Endodermal cell (in vitro differentiated cells): ENCODE data around the gene BBS9. TPM values are rescaled to one million over a fixed set of nuclear protein-coding genes. Genes with fewer than 3 reads are reported as not detected.

Source experiments
- DNase-seq: peaks from one replicate; pipeline ENCODE4 v3.0.0-alpha.2; 2017
- H3K27ac ChIP-seq: 2 replicates; pipeline ENCODE4 v1.5.1; 2013; ENCODE audit warnings: mild to moderate bottlenecking, low read depth, low read length, moderate library complexity
- H3K27me3 ChIP-seq: 2 replicates; pipeline ENCODE4 v1.6.1; 2013; ENCODE audit warnings: mild to moderate bottlenecking, low read length, moderate library complexity; ENCODE audit not compliant: insufficient read depth, control insufficient read depth, poor library complexity, severe bottlenecking
- H3K36me3 ChIP-seq: 2 replicates; pipeline ENCODE4 v1.7.0; 2013; ENCODE audit warnings: mild to moderate bottlenecking, low read length, moderate library complexity; ENCODE audit not compliant: control insufficient read depth, insufficient read depth
- H3K4me1 ChIP-seq: one replicate; pipeline ENCODE4 v1.7.0; 2013; ENCODE audit warnings: low read length; ENCODE audit not compliant: control insufficient read depth, insufficient read depth
- H3K4me3 ChIP-seq: 2 replicates; pipeline ENCODE4 v1.5.1; 2013; ENCODE audit warnings: mild to moderate bottlenecking, low read length, moderate library complexity
- H3K9ac ChIP-seq: 2 replicates; pipeline ENCODE4 v1.6.1; 2013; ENCODE audit warnings: mild to moderate bottlenecking, low read length, moderate library complexity; ENCODE audit not compliant: poor library complexity, severe bottlenecking; ENCODE audit errors: extremely low read depth
- H3K9me3 ChIP-seq: 2 replicates; pipeline ENCODE4 v1.6.1; 2013; ENCODE audit warnings: mild to moderate bottlenecking, low read length, moderate library complexity; ENCODE audit not compliant: control insufficient read depth
- H3K27ac Mint-ChIP-seq: 2 replicates; pipeline ENCODE4 v1.8.0; 2020; ENCODE audit warnings: mixed read lengths
- H3K27me3 Mint-ChIP-seq: 2 replicates; pipeline ENCODE4 v1.8.0; 2021; ENCODE audit warnings: mild to moderate bottlenecking, mixed read lengths; ENCODE audit not compliant: insufficient read depth
- H3K36me3 Mint-ChIP-seq: 2 replicates; pipeline ENCODE4 v1.8.0; 2020; ENCODE audit warnings: low read depth, mixed read lengths
- H3K4me1 Mint-ChIP-seq: 2 replicates; pipeline ENCODE4 v1.8.0; 2020; ENCODE audit warnings: mixed read lengths
- H3K4me3 Mint-ChIP-seq: 2 replicates; pipeline ENCODE4 v1.8.0; 2020; ENCODE audit warnings: mild to moderate bottlenecking, moderate library complexity, mixed read lengths
- H3K9me3 Mint-ChIP-seq: 2 replicates; pipeline ENCODE4 v1.8.0; 2020; ENCODE audit warnings: mild to moderate bottlenecking, mixed read lengths
- CTCF ChIP-seq: fragments of 200-600 bp; sonication (generic); conservative IDR thresholded peaks from 2 replicates; pipeline ENCODE4 v1.5.0; 2021; ENCODE audit warnings: antibody characterized with exemption, mild to moderate bottlenecking
- WGBS, 2 experiments: methylation state at CpG; one replicate each; pipeline versions ENCODE4 v1.1.5 to v1.1.7; 2013; ENCODE audit warnings: missing lambda C conversion rate in 2 of 2, mixed read lengths in 1 of 2; ENCODE audit not compliant: insufficient coverage in 1 of 2, insufficient read length in 1 of 2; 5-methylcytosine and 5-hydroxymethylcytosine counted together
- total RNA-seq, 2 donors: library from RNA; stranded (reverse); fragmentation: NEBNext Ultra II Directional in 1 of 2; extraction: Animal tissue kit (Norgen Biotek cat#: 25700) in 1 of 2; gene quantifications; 2 replicates in 1 of 2; 3 replicates in 1 of 2; pipeline ENCODE4 v1.2.1, GENCODE V29; 2021

BBS9 gene
- total RNA-seq, 2 donors from 2014 or later: 20.7 to 21.6 TPM

DNA sequence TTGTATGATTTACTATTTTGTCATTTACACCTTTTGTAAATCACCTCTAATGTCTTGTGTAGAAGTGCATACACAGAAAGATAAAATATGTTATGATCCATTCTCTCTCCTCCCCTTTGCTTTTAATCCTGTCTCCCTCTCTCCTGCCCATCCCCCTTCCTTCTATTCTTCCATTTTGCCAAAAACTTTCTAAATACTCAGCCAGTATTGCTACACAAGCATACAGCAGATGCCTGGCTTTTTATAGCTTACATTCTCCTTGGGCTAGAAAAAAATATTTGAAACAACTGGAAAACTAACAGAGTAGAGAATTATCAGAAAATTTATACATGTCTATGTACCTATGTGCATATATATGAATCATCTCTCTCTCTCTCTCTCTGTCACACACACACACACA is 467.3 kb downstream of the BBS9 start:
- H3K27ac Mint-ChIP-seq: no peak overlapping the region
- Histone ChIP-seq H3K36me3 (no peaks in the 10 kb centered on the region), H3K4me1 (peaks cover 4% of the 10 kb centered on the region), H3K9me3 (no peaks in the 10 kb centered on the region), H3K9ac (no peak overlapping the region), H3K27me3 (no peaks in the 10 kb centered on the region), H3K27ac (no peak overlapping the region), H3K4me3 (no peak overlapping the region)
- no peaks in the 10 kb centered on the region for H3K27me3 Mint-ChIP-seq
- no peaks in the 10 kb centered on the region for H3K9me3 Mint-ChIP-seq
- no peak for DNase-seq
- H3K36me3 Mint-ChIP-seq: no peaks in the 10 kb centered on the region
- no peak for TF ChIP-seq CTCF
- H3K4me1 Mint-ChIP-seq: peaks cover 43% of the 10 kb centered on the region
- H3K4me3 Mint-ChIP-seq: no peak overlapping the region

DNA sequence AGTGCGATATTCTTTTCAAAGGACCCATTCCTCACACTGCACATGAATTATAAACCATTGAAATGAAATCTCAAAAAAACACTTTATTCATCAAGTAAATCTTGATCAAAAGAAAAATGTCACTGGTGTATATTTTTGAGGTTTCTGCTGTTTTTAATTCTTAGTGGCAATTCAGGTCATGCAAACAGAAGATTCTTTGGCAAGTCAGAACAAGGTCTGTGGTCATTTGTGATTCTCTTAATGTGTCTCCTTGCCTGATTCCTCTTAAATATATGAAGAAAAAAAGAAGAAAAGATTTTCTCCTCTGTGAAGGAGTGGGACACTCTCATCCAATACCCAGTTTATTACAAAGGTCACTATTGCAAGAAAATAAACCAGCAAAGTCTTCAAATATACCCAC is 467.8 kb downstream of the BBS9 start:
- Mint-ChIP-seq H3K27ac (no peak overlapping the region), H3K27me3 (no peaks in the 10 kb centered on the region), H3K36me3 (no peaks in the 10 kb centered on the region), H3K9me3 (no peaks in the 10 kb centered on the region), H3K4me1 (peaks cover 47% of the 10 kb centered on the region), H3K4me3 (no peak overlapping the region)
- DNase-seq: no peak
- Histone ChIP-seq H3K9ac (no peak overlapping the region), H3K9me3 (no peaks in the 10 kb centered on the region), H3K4me1 (peaks cover 4% of the 10 kb centered on the region), H3K4me3 (no peak overlapping the region), H3K27me3 (no peaks in the 10 kb centered on the region), H3K27ac (no peak overlapping the region), H3K36me3 (no peaks in the 10 kb centered on the region)
- no CpG with 5 or more reads among the region's 1 CpG for WGBS, 2 experiments
- TF ChIP-seq CTCF: no peak

DNA sequence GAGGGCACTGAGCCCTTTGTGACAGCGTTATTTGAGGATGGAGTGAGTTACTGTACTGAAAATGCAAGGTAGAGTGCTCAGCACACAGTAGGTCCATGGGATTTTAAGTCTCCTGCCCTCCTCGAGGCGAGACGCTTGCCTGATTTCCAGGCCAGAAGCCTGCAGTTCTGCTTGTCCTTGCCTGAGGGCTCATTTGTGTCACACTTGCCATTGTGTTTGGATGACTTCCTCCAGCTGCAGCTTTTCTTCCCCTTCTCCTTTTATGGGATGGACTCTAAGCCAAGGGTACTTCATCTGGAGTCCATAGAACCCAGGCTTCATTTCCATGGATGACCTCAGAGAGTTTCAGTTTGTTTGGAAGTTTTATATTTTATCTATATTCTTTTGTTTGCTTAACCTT is 471.7 kb downstream of the BBS9 start:
- Mint-ChIP-seq H3K27me3 (no peaks in the 10 kb centered on the region), H3K36me3 (no peaks in the 10 kb centered on the region), H3K4me3 (no peak overlapping the region), H3K9me3 (no peaks in the 10 kb centered on the region), H3K4me1 (peaks cover 28% of the 10 kb centered on the region), H3K27ac (peak overlapping the region; percentile 31)
- DNase-seq: no peak
- WGBS, 2 experiments: 95 to 96% methylated on average over 4 of the region's 4 CpGs
- no peak for TF ChIP-seq CTCF
- H3K9me3 ChIP-seq: no peaks in the 10 kb centered on the region
- H3K27me3 ChIP-seq: no peaks in the 10 kb centered on the region
- no peak overlapping the region for H3K27ac ChIP-seq
- H3K4me3 ChIP-seq: no peak overlapping the region
- H3K4me1 ChIP-seq: peaks cover 4% of the 10 kb centered on the region
- no peaks in the 10 kb centered on the region for H3K36me3 ChIP-seq
- H3K9ac ChIP-seq: no peak overlapping the region
